Mucosa of rectum (tissue), 2 donors: ENCODE data around the gene FGF18.
A peak's percentile ranks its signal among the peaks of the same experiment; 100 is the strongest.
"Not testable (repeated sequence)": the region's sequence is repeated elsewhere in the genome, so short reads cannot be mapped to it uniquely, and the experiment has no call there.

Experiments used
- H3K27ac ChIP-seq, 2 donors: one replicate each; pipeline ENCODE4 v1.7.0; 2013; ENCODE audit warnings: inconsistent platforms in 2 of 2, low read depth in 2 of 2, low read length in 2 of 2
- H3K27me3 ChIP-seq, 2 donors: one replicate each; pipeline ENCODE4 v1.7.0; 2013; ENCODE audit warnings: low read length in 2 of 2; ENCODE audit not compliant: control insufficient read depth in 2 of 2, insufficient read depth in 2 of 2
- H3K36me3 ChIP-seq, 2 donors: one replicate each; pipeline ENCODE4 v1.7.0; 2013; ENCODE audit warnings: low read length in 2 of 2; ENCODE audit not compliant: control insufficient read depth in 2 of 2, insufficient read depth in 2 of 2
- H3K4me1 ChIP-seq, 2 donors: one replicate each; pipeline ENCODE4 v1.7.0; 2013; ENCODE audit warnings: low read length in 2 of 2, mild to moderate bottlenecking in 1 of 2; ENCODE audit not compliant: control insufficient read depth in 2 of 2, insufficient read depth in 2 of 2
- H3K4me3 ChIP-seq, 2 donors: one replicate each; pipeline ENCODE4 v1.7.0; 2013; ENCODE audit warnings: low read length in 2 of 2
- H3K9ac ChIP-seq, 2 donors: one replicate each; pipeline ENCODE4 v1.7.0; 2013; ENCODE audit warnings: low read length in 2 of 2, low read depth in 1 of 2, mild to moderate bottlenecking in 1 of 2
- H3K9me3 ChIP-seq, 2 donors: one replicate each; pipeline ENCODE4 v1.7.0; 2013; ENCODE audit warnings: low read length in 2 of 2; ENCODE audit not compliant: control insufficient read depth in 2 of 2
- donor health status: healthy.
- donor health status: Normal muscosa, but diverticular disease.

The FGF18 gene

DNA sequence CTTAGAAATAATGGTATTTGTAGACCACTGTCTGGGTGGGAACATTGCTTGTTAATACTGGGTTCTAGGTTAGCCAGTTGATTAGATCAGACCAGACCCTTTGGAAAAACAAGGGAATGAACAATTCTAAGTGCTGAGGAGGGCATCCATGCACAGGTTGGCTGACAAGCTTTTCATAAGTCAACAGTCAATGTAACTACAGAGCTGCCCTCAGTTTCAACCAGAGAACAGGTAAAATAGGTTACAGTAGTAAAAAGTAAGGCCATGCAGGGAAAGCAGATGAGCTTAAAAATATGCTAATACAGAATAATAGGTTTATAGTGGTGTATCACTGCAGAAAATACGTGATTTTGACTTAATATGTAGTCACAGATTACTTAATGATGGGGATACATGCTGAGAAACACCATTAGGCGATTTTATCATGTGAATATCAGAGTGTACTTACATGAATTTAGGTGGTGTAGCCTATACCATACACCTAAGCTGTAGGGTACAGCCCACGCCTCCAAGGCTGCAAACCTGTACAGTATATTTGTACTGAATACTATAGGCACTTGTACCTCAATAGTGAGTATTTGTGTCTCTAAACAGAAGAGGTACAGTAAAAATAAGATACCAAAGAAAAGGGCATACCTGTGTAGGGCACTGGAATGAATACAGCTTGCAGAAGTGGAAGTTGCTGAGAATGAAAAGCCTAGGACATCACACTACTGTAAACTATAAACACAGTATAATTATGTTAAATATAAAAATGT, 6.1 kb upstream of the FGF18 start:
- Histone ChIP-seq H3K4me3 (no peak overlapping the region), H3K27ac (no peak overlapping the region), H3K4me1 (no peaks in the 10 kb centered on the region), H3K9me3 (no peaks in the 10 kb centered on the region), H3K36me3 (peaks cover 24 to 25% of the 10 kb centered on the region in 2 donors), H3K9ac (no peak overlapping the region), H3K27me3 (no peaks in the 10 kb centered on the region)

DNA sequence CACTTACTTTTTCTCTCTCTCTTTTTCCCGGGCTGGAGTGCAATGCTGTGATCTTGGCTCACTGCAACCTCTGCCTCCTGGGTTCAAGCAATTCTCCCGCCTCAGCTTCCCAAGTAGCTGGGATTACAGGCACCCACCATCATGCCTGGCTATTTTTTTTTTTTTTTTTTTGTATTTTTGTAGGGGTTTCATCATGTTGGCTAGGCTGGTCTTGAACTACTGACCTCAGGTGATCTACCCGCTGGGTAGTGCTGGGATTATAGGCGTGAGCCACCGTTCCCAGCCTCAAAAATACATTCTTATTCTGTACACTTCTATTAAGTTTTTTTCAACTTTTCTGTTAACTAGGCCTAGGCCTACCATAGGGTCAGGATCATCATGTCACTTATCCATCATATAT, 5.5 kb upstream of the FGF18 start:
- not testable (repeated sequence) for H3K27me3 ChIP-seq, H3K9me3 ChIP-seq, H3K4me1 ChIP-seq, H3K4me3 ChIP-seq, H3K9ac ChIP-seq, H3K27ac ChIP-seq
- H3K36me3 ChIP-seq = peaks cover 18 to 21% of the 10 kb centered on the region in 2 donors

DNA sequence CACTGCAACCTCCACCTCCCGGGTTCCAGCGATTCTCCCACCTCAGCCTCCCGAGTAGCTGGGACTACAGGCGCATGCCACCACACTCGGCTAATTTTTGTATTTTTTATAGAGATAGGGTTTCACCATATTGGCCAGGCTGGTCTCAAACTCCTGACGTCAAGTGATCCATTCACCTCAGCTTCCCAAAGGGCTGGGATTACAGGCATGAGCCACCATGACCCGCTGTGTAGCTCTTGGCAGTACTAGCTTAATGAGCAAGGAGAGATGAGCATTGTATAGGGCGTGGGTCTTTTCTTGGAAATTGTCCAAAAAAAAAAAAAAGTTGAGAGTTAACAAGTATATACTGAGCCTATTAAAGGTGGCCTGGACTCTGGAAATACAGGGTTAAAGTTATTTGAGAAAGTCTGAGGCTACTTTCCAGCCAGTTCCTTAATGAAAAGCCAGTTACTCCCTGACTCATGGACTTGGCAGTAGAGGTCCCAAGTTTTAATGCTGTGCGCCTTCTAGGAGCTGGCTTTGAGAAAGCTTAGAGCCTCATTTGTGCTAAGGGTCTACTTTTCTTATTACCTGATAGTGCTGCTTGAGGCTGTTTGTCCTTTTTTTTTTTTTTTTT, 4.2 kb upstream of the FGF18 start:
- peaks cover 5 to 11% of the 10 kb centered on the region in 2 donors for H3K4me1 ChIP-seq
- H3K4me3 ChIP-seq = no peak overlapping the region
- H3K9me3 ChIP-seq = no peaks in the 10 kb centered on the region
- H3K9ac ChIP-seq = no peak overlapping the region
- H3K27ac ChIP-seq = no peak overlapping the region
- H3K27me3 ChIP-seq = no peaks in the 10 kb centered on the region
- peaks cover 14 to 16% of the 10 kb centered on the region in 2 donors for H3K36me3 ChIP-seq

DNA sequence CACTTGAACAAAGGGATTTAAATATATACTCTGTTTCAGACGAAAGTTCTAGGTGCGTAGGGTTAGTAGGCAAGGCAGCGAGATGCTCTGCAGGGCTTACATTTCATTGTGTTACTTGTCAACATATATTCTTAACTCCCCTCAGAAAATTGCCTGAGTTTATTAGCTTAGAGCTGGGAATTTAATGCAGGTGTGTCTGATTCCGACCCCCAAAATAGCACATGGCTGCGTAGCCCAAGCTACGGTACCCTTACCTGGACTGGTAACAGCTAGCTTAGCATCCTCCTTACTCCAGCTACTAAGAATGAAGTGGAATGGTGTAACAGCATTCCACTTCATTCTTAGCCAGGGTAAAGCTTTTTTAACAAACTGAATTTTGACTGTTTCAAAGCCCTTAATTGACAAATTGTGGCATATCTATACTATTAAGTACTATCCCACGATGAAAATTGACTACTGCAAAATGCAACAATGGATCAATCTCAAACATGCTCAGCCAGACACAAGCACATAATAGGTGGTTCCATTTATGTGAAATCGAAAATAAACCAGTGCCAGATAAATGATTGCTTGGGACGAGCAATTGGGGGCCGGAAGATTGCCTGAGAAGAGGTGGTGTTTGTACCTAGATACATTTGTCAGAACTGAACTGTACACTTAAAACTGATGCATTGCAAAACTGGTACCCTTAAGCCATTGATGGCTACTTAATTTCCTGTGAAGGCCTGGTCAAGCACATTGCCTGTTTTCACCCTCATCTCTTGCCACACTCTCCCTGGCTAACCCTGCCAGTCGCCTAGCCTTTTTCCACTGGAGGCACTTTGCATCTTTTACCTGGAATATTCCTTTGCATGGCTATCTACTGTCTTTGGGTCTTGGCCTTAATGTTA, 3.0 kb upstream of the FGF18 start:
- Histone ChIP-seq H3K4me1 (peaks cover 11 to 20% of the 10 kb centered on the region in 2 donors), H3K36me3 (peaks cover 8 to 10% of the 10 kb centered on the region in 2 donors), H3K9ac (no peak overlapping the region), H3K27ac (no peak overlapping the region), H3K9me3 (no peaks in the 10 kb centered on the region), H3K4me3 (no peak overlapping the region), H3K27me3 (peaks cover 2 to 4% of the 10 kb centered on the region in 2 donors)

DNA sequence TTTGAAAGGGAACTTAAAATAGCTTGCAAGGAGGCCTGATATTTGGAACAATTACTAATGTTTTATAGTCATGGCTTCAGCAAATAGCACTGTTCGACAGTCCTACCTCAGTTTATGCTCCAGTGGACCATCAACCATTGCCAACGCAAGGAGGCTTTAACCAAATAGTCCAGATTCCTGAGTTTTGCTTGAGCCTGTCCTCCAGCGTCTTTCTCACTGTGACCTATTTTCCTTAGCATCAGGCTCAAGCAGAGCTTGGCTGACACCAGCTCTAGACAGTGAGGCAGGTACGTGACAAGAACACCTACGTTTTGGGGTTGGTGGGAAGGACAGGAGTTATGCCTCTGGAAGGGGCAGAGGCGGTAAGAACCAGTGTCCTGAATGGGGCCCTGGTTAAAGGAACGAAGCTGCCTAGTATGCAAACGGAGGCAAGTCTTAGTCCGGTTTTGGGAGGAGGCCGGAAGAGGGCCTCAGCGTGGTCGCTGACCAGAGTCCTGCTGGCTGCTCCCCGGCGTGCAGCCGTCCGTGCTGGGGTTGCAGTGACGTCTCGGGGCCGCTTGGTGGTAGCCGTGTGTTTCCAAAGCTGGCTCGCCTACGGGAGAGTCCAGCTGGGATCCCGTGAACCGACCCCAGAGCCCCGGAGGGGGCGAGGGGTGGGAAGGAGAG, 998 bp upstream of the FGF18 start:
- no peaks in the 10 kb centered on the region for H3K36me3 ChIP-seq
- H3K27me3 ChIP-seq = peaks cover 5 to 6% of the 10 kb centered on the region in 2 donors
- no peak overlapping the region for H3K9ac ChIP-seq
- H3K4me3 ChIP-seq = peak overlapping the region; percentile 52 to 56
- no peak overlapping the region for H3K27ac ChIP-seq
- peaks cover 11 to 20% of the 10 kb centered on the region in 2 donors for H3K4me1 ChIP-seq
- no peaks in the 10 kb centered on the region for H3K9me3 ChIP-seq

DNA sequence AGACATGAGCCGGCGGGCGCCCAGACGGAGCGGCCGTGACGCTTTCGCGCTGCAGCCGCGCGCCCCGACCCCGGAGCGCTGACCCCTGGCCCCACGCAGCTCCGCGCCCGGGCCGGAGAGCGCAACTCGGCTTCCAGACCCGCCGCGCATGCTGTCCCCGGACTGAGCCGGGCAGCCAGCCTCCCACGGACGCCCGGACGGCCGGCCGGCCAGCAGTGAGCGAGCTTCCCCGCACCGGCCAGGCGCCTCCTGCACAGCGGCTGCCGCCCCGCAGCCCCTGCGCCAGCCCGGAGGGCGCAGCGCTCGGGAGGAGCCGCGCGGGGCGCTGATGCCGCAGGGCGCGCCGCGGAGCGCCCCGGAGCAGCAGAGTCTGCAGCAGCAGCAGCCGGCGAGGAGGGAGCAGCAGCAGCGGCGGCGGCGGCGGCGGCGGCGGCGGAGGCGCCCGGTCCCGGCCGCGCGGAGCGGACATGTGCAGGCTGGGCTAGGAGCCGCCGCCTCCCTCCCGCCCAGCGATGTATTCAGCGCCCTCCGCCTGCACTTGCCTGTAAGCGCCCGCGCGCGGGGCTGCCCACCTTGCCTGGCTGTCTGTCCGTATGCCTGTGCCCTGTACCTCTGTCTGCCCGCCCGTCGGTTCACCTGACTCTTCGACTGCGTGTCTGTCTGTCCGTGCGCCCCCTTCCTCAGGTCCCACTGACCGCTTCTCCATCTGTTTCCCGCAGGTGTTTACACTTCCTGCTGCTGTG, 412 bp downstream of the FGF18 start:
- Histone ChIP-seq H3K4me1 (peaks cover 11 to 20% of the 10 kb centered on the region in 2 donors), H3K9me3 (no peaks in the 10 kb centered on the region), H3K27ac (no peak overlapping the region), H3K9ac (no peak overlapping the region), H3K4me3 (peak overlapping the region; percentile 38 to 66), H3K36me3 (no peaks in the 10 kb centered on the region), H3K27me3 (peaks cover 5 to 6% of the 10 kb centered on the region in 2 donors)

DNA sequence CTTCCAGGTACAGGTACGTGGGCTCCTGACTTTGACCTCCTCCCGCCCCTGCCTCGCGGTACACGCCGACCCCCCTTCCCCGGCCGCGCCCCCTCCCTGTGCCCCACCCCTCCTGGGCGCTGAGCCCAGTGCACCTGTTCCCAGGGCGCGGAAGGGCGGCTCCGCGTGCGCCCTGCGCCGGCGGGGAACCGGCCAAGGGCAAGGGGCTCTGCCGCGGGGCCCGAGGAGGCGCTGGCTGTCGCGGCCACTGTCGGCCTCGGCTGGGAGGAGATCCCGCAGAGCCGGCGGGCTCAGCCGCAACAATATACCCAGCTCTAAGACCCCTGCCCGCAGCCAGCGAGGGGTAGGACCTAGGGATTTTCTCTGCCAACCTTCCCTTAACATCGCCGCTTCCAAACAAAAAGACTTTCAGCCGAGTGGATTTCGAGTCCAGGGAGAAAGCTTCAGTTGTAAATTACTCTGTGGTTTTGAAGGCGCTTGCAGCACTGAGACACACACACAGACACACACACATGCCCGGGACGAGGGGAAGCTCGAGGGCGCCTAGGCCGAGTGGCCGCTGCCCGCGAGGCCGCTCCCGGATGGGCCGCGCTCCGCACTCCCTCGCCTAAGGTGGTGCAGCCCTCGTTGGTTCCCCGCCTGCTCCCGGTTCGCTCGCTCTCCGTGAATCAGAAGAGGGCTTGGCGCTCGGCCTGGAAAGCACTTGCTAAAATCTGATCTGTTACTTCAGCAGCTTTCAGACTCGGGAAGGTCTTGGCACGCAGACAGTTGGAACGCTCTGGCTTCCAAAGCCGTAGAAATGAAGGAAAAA, 1.2 kb downstream of the FGF18 start:
- no peaks in the 10 kb centered on the region for H3K36me3 ChIP-seq
- no peaks in the 10 kb centered on the region for H3K9me3 ChIP-seq
- peaks cover 5 to 6% of the 10 kb centered on the region in 2 donors for H3K27me3 ChIP-seq
- peak overlapping the region; percentile 41 to 66 for H3K4me3 ChIP-seq
- H3K27ac ChIP-seq = no peak overlapping the region
- H3K9ac ChIP-seq = no peak overlapping the region
- peaks cover 11 to 20% of the 10 kb centered on the region in 2 donors for H3K4me1 ChIP-seq

DNA sequence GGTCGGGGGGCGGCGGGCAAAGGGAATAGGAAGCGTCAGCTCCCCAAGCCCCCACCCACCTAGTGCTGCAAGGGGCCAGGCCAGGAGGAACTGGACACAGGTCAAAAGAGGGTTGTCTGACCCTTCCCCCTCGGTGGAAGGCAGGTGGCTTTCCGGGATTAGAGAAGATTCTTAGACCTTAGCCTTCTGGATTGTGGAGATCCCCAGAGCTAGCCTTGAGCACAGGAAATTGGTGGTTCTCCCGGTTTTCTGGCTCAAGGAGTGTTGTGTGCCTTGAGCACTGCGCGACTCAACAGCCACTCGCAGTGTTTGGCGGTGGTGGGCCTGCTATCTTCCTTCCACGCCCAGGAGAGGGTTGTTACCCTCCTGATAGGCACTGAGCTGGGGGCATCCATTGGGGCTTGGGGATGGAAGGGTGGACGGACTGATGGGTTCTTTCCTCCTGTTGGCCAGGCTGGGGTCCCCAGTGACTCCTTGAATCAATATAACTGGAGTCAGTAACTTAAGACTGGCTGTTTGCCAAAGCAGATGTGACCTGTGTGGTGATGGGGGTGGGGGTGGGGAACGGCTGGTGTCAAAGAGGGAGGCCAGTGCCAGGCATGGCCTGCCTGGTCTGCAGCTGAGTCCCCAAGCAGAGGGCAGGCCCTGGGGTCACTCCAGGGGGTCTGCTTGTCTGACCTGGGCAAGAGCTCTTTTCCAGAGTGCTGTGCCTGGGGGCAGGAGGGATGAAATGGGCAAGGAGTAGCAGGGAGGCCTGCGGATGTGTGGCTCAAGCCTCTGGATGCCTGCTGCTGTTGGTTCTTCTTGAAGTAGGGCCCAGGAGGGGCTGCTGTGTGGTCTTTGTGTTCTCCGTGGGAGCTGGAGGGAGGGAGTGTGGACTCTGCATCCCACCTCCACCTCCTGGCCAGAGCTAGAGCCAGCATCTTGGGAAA, 2.1 kb downstream of the FGF18 start:
- H3K27me3 ChIP-seq = peaks cover 5 to 6% of the 10 kb centered on the region in 2 donors
- no peak overlapping the region for H3K27ac ChIP-seq
- no peaks in the 10 kb centered on the region for H3K36me3 ChIP-seq
- peaks cover 11 to 20% of the 10 kb centered on the region in 2 donors for H3K4me1 ChIP-seq
- no peaks in the 10 kb centered on the region for H3K9me3 ChIP-seq
- H3K4me3 ChIP-seq = no peak overlapping the region
- H3K9ac ChIP-seq = no peak overlapping the region
